GM11168 (cell line): Measurements from ENCODE around the gene MDH1.

ENCODE experiments used
- in situ Hi-C: fragments of 300-500 bp; cut with MboI; formaldehyde crosslinking; loops from one replicate; pipeline ENCODE4 v1.12.0; 2022; ENCODE audit warnings: low sequenced_read_pairs; ENCODE audit not compliant: unreplicated experiment

MDH1 gene

GRCh38 chr2:63628403-63628942 is 39.7 kb downstream of the MDH1 start:
- in situ Hi-C loops = no loop called here

- in situ Hi-C loops = no loop called here
Measured at GRCh38 chr2:63631501-63631900, 42.7 kb downstream of the MDH1 start.

GRCh38 chr2:63632382-63632781 is 43.6 kb downstream of the MDH1 start:
- in situ Hi-C loops = no loop called here

- in situ Hi-C loops = no loop called here
Measured at GRCh38 chr2:63639344-63639743, 50.6 kb downstream of the MDH1 start.

- in situ Hi-C loops = no loop called here
Measured at GRCh38 chr2:63642946-63643345, 54.2 kb downstream of the MDH1 start.

- in situ Hi-C loops = no loop called here
Measured at GRCh38 chr2:63643486-63643885, 54.7 kb downstream of the MDH1 start.

- in situ Hi-C loops = no loop called here
Measured at GRCh38 chr2:63648632-63649031, 59.9 kb downstream of the MDH1 start.

GRCh38 chr2:63649829-63650228 is 61.1 kb downstream of the MDH1 start:
- in situ Hi-C loops = no loop called here

GRCh38 chr2:63650756-63651155 is 62.0 kb downstream of the MDH1 start:
- in situ Hi-C loops = no loop called here

- in situ Hi-C loops = no loop called here
Measured at GRCh38 chr2:63651356-63651755, 62.6 kb downstream of the MDH1 start.

GRCh38 chr2:63651861-63652651 is 63.3 kb downstream of the MDH1 start:
- in situ Hi-C loops = no loop called here

GRCh38 chr2:63652652-63652985 is 63.9 kb downstream of the MDH1 start:
- in situ Hi-C loops = no loop called here

- in situ Hi-C loops = no loop called here
Measured at GRCh38 chr2:63654959-63655358, 66.2 kb downstream of the MDH1 start.
